Gastroesophageal sphincter (tissue), 4 donors: Measurements from ENCODE around the gene CT55. TPM values are rescaled to one million over a fixed set of nuclear protein-coding genes. Genes with fewer than 3 reads are reported as not detected.
"Not testable (repeated sequence)": the region's sequence is repeated elsewhere in the genome, so short reads cannot be mapped to it uniquely, and the experiment has no call there.

Experiments
- ATAC-seq: fragments of 150-250 bp; one replicate; pipeline ENCODE4 v1.9.1; 2016; ENCODE audit warnings: mild to moderate bottlenecking, moderate library complexity
- H3K27ac ChIP-seq, 4 donors: fragments of 200-600 bp; sonication (generic) in 3 of 4; 1 replicate in 3 of 4; 2 replicates in 1 of 4; pipeline ENCODE4 v1.5.1; 2016 to 2019
- H3K27me3 ChIP-seq: fragments of 200-600 bp; sonication (generic); one replicate; pipeline ENCODE4 v1.5.1; 2019
- H3K36me3 ChIP-seq, 2 donors: fragments of 200-600 bp; sonication (generic); one replicate each; pipeline ENCODE4 v1.5.1; 2019; ENCODE audit warnings: control low read depth in 1 of 2
- H3K4me1 ChIP-seq, 3 donors: fragments of 200-600 bp; sonication (generic); 1 replicate in 2 of 3; 2 replicates in 1 of 3; pipeline ENCODE4 v1.5.1; 2016 to 2019; ENCODE audit warnings: control low read depth in 2 of 3
- H3K4me3 ChIP-seq, 2 donors: fragments of 200-600 bp; sonication (generic); one replicate each; pipeline ENCODE4 v1.5.1; 2019; ENCODE audit warnings: mild to moderate bottlenecking in 1 of 2, moderate library complexity in 1 of 2
- H3K9me3 ChIP-seq, 3 donors: fragments of 200-600 bp; sonication (generic); one replicate each; pipeline ENCODE4 v1.5.1; 2017 to 2019; ENCODE audit warnings: control low read depth in 2 of 3
- CTCF ChIP-seq, 4 experiments: fragments of 200-600 bp in 2 of 4; fragments of 450-650 bp in 2 of 4; sonication (generic) in 1 of 4; IDR thresholded peaks; one replicate each; pipeline ENCODE4 v1.5.1; 2017 to 2019; ENCODE audit warnings: antibody characterized with exemption in 4 of 4, mild to moderate bottlenecking in 2 of 4, moderate library complexity in 2 of 4
- EP300 ChIP-seq: sonication (generic); formaldehyde crosslinking; IDR thresholded peaks from one replicate; pipeline ENCODE4 v1.6.1; 2017; ENCODE audit warnings: antibody characterized with exemption, mild to moderate bottlenecking
- POLR2A ChIP-seq, 2 donors: fragments of 450-650 bp; IDR thresholded peaks; one replicate each; pipeline ENCODE4 v1.6.1; 2017; ENCODE audit warnings: antibody characterized with exemption in 2 of 2, mild to moderate bottlenecking in 2 of 2, moderate library complexity in 1 of 2
- POLR2AphosphoS5 ChIP-seq: sonication (generic); formaldehyde crosslinking; IDR thresholded peaks from one replicate; pipeline ENCODE4 v1.6.1; 2017; ENCODE audit warnings: antibody characterized with exemption
- WGBS, 2 donors: methylation state at CpG; one replicate each; pipeline ENCODE4 v1.1.5; 2018; ENCODE audit warnings: low coverage in 1 of 2; 5-methylcytosine and 5-hydroxymethylcytosine counted together
- total RNA-seq, 4 donors: library from RNA; depleted of rRNA; stranded (reverse); fragments of >200 nt; gene quantifications; one replicate each; pipeline ENCODE4 v1.1.0, GENCODE V29; 2016

The CT55 gene
- total RNA-seq, 4 donors from 2014 or later = not detected

- WGBS, 2 donors = 38 to 57% methylated on average over 3 of the region's 3 CpGs
- Histone ChIP-seq H3K36me3 (no peaks in the 10 kb centered on the region), H3K4me3 (no peak overlapping the region), H3K27ac (no peak overlapping the region), H3K27me3 (no peaks in the 10 kb centered on the region), H3K4me1 (no peaks in the 10 kb centered on the region), H3K9me3 (peaks cover 0 to 14% (median 0%) of the 10 kb centered on the region in 3 donors)
- ATAC-seq = no peak
- TF ChIP-seq POLR2AphosphoS5 (no peak), EP300 (no peak), CTCF (IDR thresholded peaks at IDR 0.05) (no peak), POLR2A (IDR thresholded peaks at IDR 0.05) (no peak)
These were observed 2.7 kb downstream of the CT55 start for GRCh38 chrX:135168486-135168885.

- H3K4me3 ChIP-seq, H3K27me3 ChIP-seq, ATAC-seq, H3K9me3 ChIP-seq, H3K27ac ChIP-seq, H3K4me1 ChIP-seq, H3K36me3 ChIP-seq: not testable (repeated sequence)
- WGBS, 2 donors = no CpG with 5 or more reads among the region's 3 CpGs
These were observed 16.5 kb downstream of the CT55 start for GRCh38 chrX:135154688-135155087.

- not testable (repeated sequence) for H3K36me3 ChIP-seq, ATAC-seq, H3K4me1 ChIP-seq, H3K27me3 ChIP-seq, H3K27ac ChIP-seq, H3K4me3 ChIP-seq, H3K9me3 ChIP-seq
- no CpG with 5 or more reads among the region's 6 CpGs for WGBS, 2 donors
These were observed 45.1 kb downstream of the CT55 start for GRCh38 chrX:135126145-135126544.

GRCh38 chrX:135120056-135120576, 51.1 kb downstream of the CT55 start, which contains the start of gene ETDB:
Gene ETDB (minus strand): TSS chrX:135120526. CDS start chrX:135119261, 1,265 bp downstream.
- no CpG with 5 or more reads among the region's 1 CpG for WGBS, 2 donors
- H3K9me3 ChIP-seq, H3K4me1 ChIP-seq, H3K4me3 ChIP-seq, H3K36me3 ChIP-seq, H3K27me3 ChIP-seq, H3K27ac ChIP-seq, ATAC-seq: not testable (repeated sequence)

- not testable (repeated sequence) for H3K4me3 ChIP-seq, H3K4me1 ChIP-seq, H3K27ac ChIP-seq, H3K27me3 ChIP-seq, H3K36me3 ChIP-seq, ATAC-seq, H3K9me3 ChIP-seq
- WGBS, 2 donors = no CpG with 5 or more reads among the region's 2 CpGs
These were observed 55.1 kb downstream of the CT55 start for GRCh38 chrX:135116064-135116463.

- no peaks in the 10 kb centered on the region for H3K36me3 ChIP-seq
- no peaks in the 10 kb centered on the region for H3K9me3 ChIP-seq
- TF ChIP-seq POLR2A (IDR thresholded peaks at IDR 0.05) (no peak), CTCF (IDR thresholded peaks at IDR 0.05) (no peak), POLR2AphosphoS5 (no peak), EP300 (no peak)
- no peak for ATAC-seq
- H3K4me3 ChIP-seq = no peak overlapping the region
- 56 to 83% methylated on average over 1 to 2 of the region's 2 CpGs for WGBS, 2 donors
- no peak overlapping the region for H3K27ac ChIP-seq
- no peaks in the 10 kb centered on the region for H3K4me1 ChIP-seq
- no peaks in the 10 kb centered on the region for H3K27me3 ChIP-seq
These were observed 56.8 kb downstream of the CT55 start for GRCh38 chrX:135114392-135114791.

- no CpG with 5 or more reads among the region's 1 CpG for WGBS, 2 donors
- Histone ChIP-seq H3K36me3 (no peaks in the 10 kb centered on the region), H3K9me3 (no peaks in the 10 kb centered on the region), H3K27me3 (no peaks in the 10 kb centered on the region), H3K4me3 (no peak overlapping the region), H3K27ac (no peak overlapping the region), H3K4me1 (no peaks in the 10 kb centered on the region)
- TF ChIP-seq POLR2A (IDR thresholded peaks at IDR 0.05) = no peak
- ATAC-seq = no peak
These were observed 58.5 kb downstream of the CT55 start for GRCh38 chrX:135112743-135113142.
